Endothelial cell of umbilical vein (primary cell): ENCODE results near the gene COL6A2. TPM values are rescaled to one million over a fixed set of nuclear protein-coding genes. Genes with fewer than 3 reads are reported as not detected.

Source experiments
- BruUV-seq: library from RNA; stranded (reverse); fragments of 400-500 nt; replicated peaks from 2 replicates; lab custom pipeline; 2021; lab: Mats Ljungman, UMichigan
- CTCF ChIA-PET: fragments of 300-600, 350-600 bp; sonication (Branson Sonifier 250); formaldehyde crosslinking; loops from one replicate; lab custom pipeline; 2021; ENCODE audit warnings: antibody characterized with exemption, inconsistent platforms; lab: Charles Lee
- POLR2A ChIA-PET: fragments of 300-600, 350-600 bp; sonication (Branson Sonifier 250); formaldehyde crosslinking; loops from one replicate; lab custom pipeline; 2021; ENCODE audit warnings: antibody characterized with exemption, inconsistent platforms; lab: Charles Lee
- DNase-seq: peaks from one replicate; pipeline ENCODE4 v3.0.0-alpha.2; 2011; ENCODE audit warnings: low read depth, low spot score
- FAIRE-seq: peaks from 2 replicates; lab custom pipeline; 2011; peaks lifted over from hg19 to GRCh38; lab: Jason Lieb, UNC
- H2AFZ ChIP-seq: 2 replicates; pipeline ENCODE4 v1.6.0; 2012; ENCODE audit warnings: low read depth, low read length, control low read depth, inconsistent platforms
- H3K27ac ChIP-seq: 2 replicates; pipeline ENCODE4 v1.5.1; 2011; ENCODE audit warnings: low read depth, mild to moderate bottlenecking, control low read depth, low read length, moderate library complexity; ENCODE audit not compliant: insufficient read depth
- H3K27me3 ChIP-seq, 2 experiments: 2 replicates each; pipeline versions ENCODE4 v1.6.0 to v1.6.1; 2011; ENCODE audit warnings: low read length in 2 of 2, mixed read lengths in 1 of 2; ENCODE audit not compliant: control insufficient read depth in 2 of 2, insufficient read depth in 2 of 2
- H3K36me3 ChIP-seq, 2 experiments: 2 replicates in 1 of 2; 3 replicates in 1 of 2; pipeline ENCODE4 v1.5.1; 2011; ENCODE audit warnings: low read length in 2 of 2, mild to moderate bottlenecking in 1 of 2, moderate library complexity in 1 of 2; ENCODE audit not compliant: control insufficient read depth in 2 of 2, insufficient read depth in 2 of 2; ENCODE audit errors: extremely low read depth in 1 of 2
- H3K4me1 ChIP-seq: 3 replicates; pipeline ENCODE4 v1.5.1; 2011; ENCODE audit warnings: mild to moderate bottlenecking, low read length; ENCODE audit not compliant: control insufficient read depth, insufficient read depth; ENCODE audit errors: extremely low read depth
- H3K4me2 ChIP-seq: 2 replicates; pipeline ENCODE4 v1.6.1; 2011; ENCODE audit warnings: low read length, control low read depth, mixed read lengths; ENCODE audit not compliant: insufficient read depth
- H3K4me3 ChIP-seq, 3 experiments: fragments of 200-600 bp in 1 of 3; sonication (generic), shearing (Covaris generic) in 1 of 3; replicated peaks in 1 of 3; 2 replicates each; pipeline ENCODE4 v1.5.1; 2011 to 2016; ENCODE audit warnings: control low read depth in 3 of 3, low read length in 3 of 3, mild to moderate bottlenecking in 2 of 3, inconsistent platforms in 1 of 3, low read depth in 1 of 3, moderate library complexity in 1 of 3; ENCODE audit not compliant: insufficient read depth in 1 of 3
- H3K79me2 ChIP-seq: 2 replicates; pipeline ENCODE4 v1.6.0; 2012; ENCODE audit warnings: low read length, inconsistent platforms; ENCODE audit not compliant: control insufficient read depth, insufficient read depth
- H3K9ac ChIP-seq: replicated peaks from 2 replicates; pipeline ENCODE3; 2011; ENCODE audit warnings: low read length, control low read depth; ENCODE audit not compliant: insufficient read depth; ENCODE audit errors: extremely low read depth
- H3K9me1 ChIP-seq: replicated peaks from 3 replicates; pipeline ENCODE4 v1.6.0; 2011; ENCODE audit warnings: mild to moderate bottlenecking, low read length; ENCODE audit not compliant: control insufficient read depth, insufficient read depth; ENCODE audit errors: extremely low read depth
- H3K9me3 ChIP-seq: replicated peaks from 2 replicates; pipeline ENCODE4 v1.5.1; 2012; ENCODE audit warnings: low read length, inconsistent platforms; ENCODE audit not compliant: control insufficient read depth, insufficient read depth
- H4K20me1 ChIP-seq: replicated peaks from 2 replicates; pipeline ENCODE3; 2011; ENCODE audit warnings: mild to moderate bottlenecking, low read length; ENCODE audit not compliant: control insufficient read depth, insufficient read depth; ENCODE audit errors: extremely low read depth
- EZH2 ChIP-seq: IDR thresholded peaks from 2 replicates; pipeline ENCODE4 v1.6.1; 2012; ENCODE audit warnings: borderline replicate concordance, low read depth, mild to moderate bottlenecking, moderate library complexity, low read length, inconsistent platforms; ENCODE audit not compliant: severe bottlenecking
- FOS ChIP-seq: IDR thresholded peaks from 2 replicates; pipeline ENCODE4 v1.6.1; 2011; ENCODE audit warnings: mild to moderate bottlenecking, low read length, moderate library complexity, borderline replicate concordance; ENCODE audit not compliant: insufficient read depth
- GATA2 ChIP-seq: IDR thresholded peaks from 2 replicates; pipeline ENCODE4 v1.7.0; 2011; ENCODE audit warnings: low read depth, mild to moderate bottlenecking, moderate library complexity, mixed read lengths, low read length; ENCODE audit not compliant: insufficient read length, insufficient read depth
- JUN ChIP-seq: IDR thresholded peaks from 2 replicates; pipeline ENCODE4 v1.6.1; 2011; ENCODE audit warnings: borderline replicate concordance, low read depth; ENCODE audit not compliant: insufficient read length, insufficient read depth
- MYC ChIP-seq: IDR thresholded peaks from one replicate; pipeline ENCODE4 v1.6.1; 2011; ENCODE audit warnings: mild to moderate bottlenecking, low read depth, low read length
- POLR2A ChIP-seq: IDR thresholded peaks from 2 replicates; pipeline ENCODE4 v1.6.1; 2012; ENCODE audit warnings: low read depth, mild to moderate bottlenecking, control low read depth, low read length
- POLR2AphosphoS5 ChIP-seq: IDR thresholded peaks from 2 replicates; pipeline ENCODE4 v1.6.1; 2012; ENCODE audit warnings: low read depth, mild to moderate bottlenecking, control low read depth, low read length, moderate library complexity; ENCODE audit not compliant: insufficient read depth
- dilution Hi-C: fragments of 300-500 bp; cut with MboI; formaldehyde crosslinking; loops from one replicate; pipeline ENCODE4 v1.15.0; 2019; ENCODE audit warnings: low sequenced_read_pairs; ENCODE audit not compliant: extremely low pct_ligation_motif_present
- intact Hi-C: fragments of 100-400 bp; cut with micrococcal nuclease; formaldehyde crosslinking; loops from one replicate; pipeline ENCODE4 v1.10.0; 2022
- polyA plus RNA-seq, 4 experiments: library from polyadenylated mRNA; depleted of rRNA in 3 of 4; stranded (reverse) in 3 of 4; unstranded in 1 of 4; fragments of >200 nt; gene quantifications; 2 replicates each; pipeline versions ENCODE4 v1.2.1 to v1.2.3, GENCODE V29; 2011 to 2012; ENCODE audit warnings: missing spikeins in 1 of 4
- total RNA-seq: library from RNA; stranded (reverse); gene quantifications from 2 replicates; pipeline ENCODE4 v1.2.3, GENCODE V29; 2021
- TF ChIP-seq, protein P1 (sequence below), 2 donors: IDR thresholded peaks; 1 replicate in 1 of 2; 2 replicates in 1 of 2; pipeline ENCODE4 v1.5.1; 2011; ENCODE audit warnings: low read length in 2 of 2, mild to moderate bottlenecking in 2 of 2, moderate library complexity in 2 of 2, control low read depth in 1 of 2, inconsistent platforms in 1 of 2, low read depth in 1 of 2; ENCODE audit not compliant: insufficient read depth in 1 of 2; ENCODE audit errors: extremely low read depth in 1 of 2

The COL6A2 gene
- total and polyA plus RNA-seq, 2 donors (not counting 3 experiments of a cell fraction or from before 2014, with no cell fraction given), result 3.4 to 6.1 TPM

DNA sequence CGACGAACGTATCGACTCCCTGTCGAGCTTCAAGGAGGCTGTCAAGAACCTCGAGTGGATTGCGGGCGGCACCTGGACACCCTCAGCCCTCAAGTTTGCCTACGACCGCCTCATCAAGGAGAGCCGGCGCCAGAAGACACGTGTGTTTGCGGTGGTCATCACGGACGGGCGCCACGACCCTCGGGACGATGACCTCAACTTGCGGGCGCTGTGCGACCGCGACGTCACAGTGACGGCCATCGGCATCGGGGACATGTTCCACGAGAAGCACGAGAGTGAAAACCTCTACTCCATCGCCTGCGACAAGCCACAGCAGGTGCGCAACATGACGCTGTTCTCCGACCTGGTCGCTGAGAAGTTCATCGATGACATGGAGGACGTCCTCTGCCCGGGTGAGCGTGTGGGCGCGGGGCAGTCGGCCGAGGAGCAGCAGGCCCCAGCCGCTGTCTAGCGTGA, 28.0 kb downstream of the COL6A2 start:
- Histone ChIP-seq H3K4me2 (no peak overlapping the region), H3K36me3 (no peaks in the 10 kb centered on the region), H3K79me2 (no peaks in the 10 kb centered on the region), H3K9ac (no peak overlapping the region), H3K4me1 (no peaks in the 10 kb centered on the region), H2AFZ (no peak overlapping the region), H3K27me3 (no peaks in the 10 kb centered on the region), H4K20me1 (no peaks in the 10 kb centered on the region), H3K4me3 (no peak overlapping the region), H3K9me3 (no peaks in the 10 kb centered on the region), H3K9me1 (no peaks in the 10 kb centered on the region), H3K27ac (no peak overlapping the region)
- DNase-seq (no peak), FAIRE-seq (no peak)
- no peak for TF ChIP-seq JUN
- TF ChIP-seq, protein P1, sequence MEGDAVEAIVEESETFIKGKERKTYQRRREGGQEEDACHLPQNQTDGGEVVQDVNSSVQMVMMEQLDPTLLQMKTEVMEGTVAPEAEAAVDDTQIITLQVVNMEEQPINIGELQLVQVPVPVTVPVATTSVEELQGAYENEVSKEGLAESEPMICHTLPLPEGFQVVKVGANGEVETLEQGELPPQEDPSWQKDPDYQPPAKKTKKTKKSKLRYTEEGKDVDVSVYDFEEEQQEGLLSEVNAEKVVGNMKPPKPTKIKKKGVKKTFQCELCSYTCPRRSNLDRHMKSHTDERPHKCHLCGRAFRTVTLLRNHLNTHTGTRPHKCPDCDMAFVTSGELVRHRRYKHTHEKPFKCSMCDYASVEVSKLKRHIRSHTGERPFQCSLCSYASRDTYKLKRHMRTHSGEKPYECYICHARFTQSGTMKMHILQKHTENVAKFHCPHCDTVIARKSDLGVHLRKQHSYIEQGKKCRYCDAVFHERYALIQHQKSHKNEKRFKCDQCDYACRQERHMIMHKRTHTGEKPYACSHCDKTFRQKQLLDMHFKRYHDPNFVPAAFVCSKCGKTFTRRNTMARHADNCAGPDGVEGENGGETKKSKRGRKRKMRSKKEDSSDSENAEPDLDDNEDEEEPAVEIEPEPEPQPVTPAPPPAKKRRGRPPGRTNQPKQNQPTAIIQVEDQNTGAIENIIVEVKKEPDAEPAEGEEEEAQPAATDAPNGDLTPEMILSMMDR (IDR thresholded peaks at IDR 0.05; ENCODE audit: extremely low read depth in 1 of 2, insufficient read depth in 1 of 2, low read depth in 1 of 2, low read length in 2 of 2), result no peak
- no peak for TF ChIP-seq FOS
- no peak for TF ChIP-seq MYC
- TF ChIP-seq EZH2, result no peak
- no peak for TF ChIP-seq POLR2A
- no peak for TF ChIP-seq GATA2
- no peak for TF ChIP-seq POLR2AphosphoS5
- BruUV-seq, result no TSS peak
- ChIA-PET POLR2A (no interaction called here), CTCF (no interaction called here)
- dilution Hi-C loops (no loop called here), intact Hi-C loops (no loop called here)
